B cell (primary cell): ENCODE results near the gene PRR7.

Source experiments
- EZH2 ChIP-seq: IDR thresholded peaks from 2 replicates; pipeline ENCODE4 v1.6.1; 2012; ENCODE audit warnings: borderline replicate concordance, low read depth, mild to moderate bottlenecking, moderate library complexity, low read length; ENCODE audit not compliant: insufficient read depth, poor library complexity, severe bottlenecking
- TF ChIP-seq, protein P1 (sequence below): fragments of 200-600 bp; IDR thresholded peaks from one replicate; pipeline ENCODE4 v1.8.0; 2022; ENCODE audit warnings: antibody characterized with exemption, mild to moderate bottlenecking

DNA sequence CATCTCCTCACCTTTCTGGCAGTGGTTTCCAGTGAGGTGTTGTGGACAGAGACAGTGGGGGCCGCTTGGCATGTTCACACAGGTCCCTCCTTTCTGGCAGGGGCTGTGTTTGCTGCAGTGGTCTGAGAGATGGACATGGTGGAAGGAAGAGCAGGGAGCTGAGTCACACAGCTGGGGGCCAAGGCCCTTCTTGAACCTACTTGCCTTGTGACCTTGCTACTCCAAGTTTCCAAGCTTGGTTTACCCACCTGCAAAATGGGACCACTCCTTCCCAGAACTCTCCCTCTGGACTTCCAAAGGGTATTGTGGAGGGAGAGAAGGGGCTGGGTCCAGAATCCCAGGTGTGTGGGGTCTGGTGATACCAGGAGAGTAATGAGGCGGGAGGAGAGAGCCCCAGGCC lies 41.3 kb upstream of the PRR7 start:
- TF ChIP-seq, protein P1, sequence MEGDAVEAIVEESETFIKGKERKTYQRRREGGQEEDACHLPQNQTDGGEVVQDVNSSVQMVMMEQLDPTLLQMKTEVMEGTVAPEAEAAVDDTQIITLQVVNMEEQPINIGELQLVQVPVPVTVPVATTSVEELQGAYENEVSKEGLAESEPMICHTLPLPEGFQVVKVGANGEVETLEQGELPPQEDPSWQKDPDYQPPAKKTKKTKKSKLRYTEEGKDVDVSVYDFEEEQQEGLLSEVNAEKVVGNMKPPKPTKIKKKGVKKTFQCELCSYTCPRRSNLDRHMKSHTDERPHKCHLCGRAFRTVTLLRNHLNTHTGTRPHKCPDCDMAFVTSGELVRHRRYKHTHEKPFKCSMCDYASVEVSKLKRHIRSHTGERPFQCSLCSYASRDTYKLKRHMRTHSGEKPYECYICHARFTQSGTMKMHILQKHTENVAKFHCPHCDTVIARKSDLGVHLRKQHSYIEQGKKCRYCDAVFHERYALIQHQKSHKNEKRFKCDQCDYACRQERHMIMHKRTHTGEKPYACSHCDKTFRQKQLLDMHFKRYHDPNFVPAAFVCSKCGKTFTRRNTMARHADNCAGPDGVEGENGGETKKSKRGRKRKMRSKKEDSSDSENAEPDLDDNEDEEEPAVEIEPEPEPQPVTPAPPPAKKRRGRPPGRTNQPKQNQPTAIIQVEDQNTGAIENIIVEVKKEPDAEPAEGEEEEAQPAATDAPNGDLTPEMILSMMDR = no peak
- no peak for TF ChIP-seq EZH2
